NCI-H2029 (cell line): ENCODE data around the gene PDE10A.
"Not testable (repeated sequence)": the region's sequence is repeated elsewhere in the genome, so short reads cannot be mapped to it uniquely, and the experiment has no call there.

Source experiments
- DNase-seq: peaks from one replicate; lab custom pipeline; 2025; lab: John Stamatoyannopoulos, UW

PDE10A gene

GRCh38 chr6:165624871-165625639 is 38.0 kb downstream of the PDE10A start:
- no peak for DNase-seq

DNA sequence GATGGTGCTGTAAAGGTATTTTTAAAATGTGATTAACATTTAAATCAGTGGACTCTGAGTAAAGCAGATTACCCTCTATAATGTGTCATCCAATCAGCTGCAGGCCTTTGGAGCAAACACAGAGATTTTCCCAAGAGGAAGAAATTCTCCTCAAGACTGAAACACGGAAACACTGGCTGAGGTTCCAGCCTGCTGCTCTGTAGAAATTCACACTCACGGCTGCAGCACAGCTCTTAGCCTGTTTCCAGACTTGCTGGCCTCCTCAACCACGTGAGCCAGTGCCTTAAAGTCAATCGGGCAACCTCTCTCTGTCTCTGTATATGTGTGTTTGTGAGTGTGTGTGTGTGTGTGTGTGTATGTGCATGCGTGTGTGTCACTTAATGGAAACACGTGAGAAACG is 41.1 kb downstream of the PDE10A start:
- no peak for DNase-seq

DNA sequence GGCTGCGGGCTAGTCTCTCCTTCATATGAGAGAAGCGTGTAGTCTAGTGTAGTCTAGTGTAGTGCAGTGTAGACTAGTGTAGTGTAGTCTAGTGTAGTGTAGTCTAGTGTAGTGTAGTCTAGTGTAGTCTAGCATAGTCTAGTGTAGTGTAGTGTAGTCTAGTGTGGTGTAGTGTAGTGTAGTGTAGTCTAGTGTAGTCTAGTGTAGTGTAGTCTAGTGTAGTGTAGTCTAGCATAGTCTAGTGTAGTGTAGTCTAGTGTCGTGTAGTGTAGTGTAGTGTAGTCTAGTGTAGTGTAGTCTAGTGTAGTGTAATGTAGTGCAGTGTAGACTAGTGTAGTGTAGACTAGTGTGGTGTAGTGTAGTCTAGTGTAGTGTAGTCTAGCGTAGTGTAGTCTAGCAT is 44.1 kb downstream of the PDE10A start:
- DNase-seq: not testable (repeated sequence)

DNA sequence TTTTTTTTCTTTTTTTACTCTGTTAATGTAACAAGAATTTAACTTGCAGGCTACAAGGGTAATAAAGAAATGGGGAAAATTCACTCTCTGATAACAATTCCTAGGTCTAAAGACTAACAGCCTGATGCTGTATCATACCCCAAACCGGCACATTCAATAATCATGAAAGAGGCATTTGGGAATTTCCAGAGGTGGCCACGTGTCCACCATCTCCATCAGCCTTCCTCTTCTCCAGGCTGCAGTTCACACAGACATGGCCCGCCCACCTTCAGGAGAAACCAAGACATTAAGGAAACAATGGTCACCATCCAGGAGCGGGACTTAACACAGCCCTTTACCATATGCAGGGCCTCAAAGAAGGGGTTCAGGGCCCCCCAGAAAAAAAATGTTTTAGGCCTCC is 44.8 kb downstream of the PDE10A start:
- DNase-seq: no peak

DNA sequence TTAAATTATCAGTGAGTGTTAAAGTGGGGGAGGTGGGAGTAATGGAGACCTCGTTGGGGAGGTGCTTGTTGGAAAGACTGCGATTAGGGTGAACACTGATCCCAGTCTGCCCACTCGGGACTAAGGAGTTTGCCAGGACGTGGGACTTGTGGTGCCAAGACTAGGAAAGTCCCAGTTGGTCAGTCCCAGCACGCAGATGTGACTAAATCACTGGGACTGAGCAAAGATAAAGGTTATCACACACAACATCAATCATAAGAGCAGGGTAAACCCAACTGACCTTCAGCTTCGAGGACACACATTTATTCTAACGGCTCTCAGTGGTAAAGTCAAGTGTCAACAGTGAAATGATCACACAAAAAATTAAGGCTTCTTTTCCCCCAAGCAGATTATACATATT is 45.5 kb downstream of the PDE10A start:
- no peak for DNase-seq

- no peak for DNase-seq
Observed at GRCh38 chr6:165616116-165616515, 46.9 kb downstream of the PDE10A start.

DNA sequence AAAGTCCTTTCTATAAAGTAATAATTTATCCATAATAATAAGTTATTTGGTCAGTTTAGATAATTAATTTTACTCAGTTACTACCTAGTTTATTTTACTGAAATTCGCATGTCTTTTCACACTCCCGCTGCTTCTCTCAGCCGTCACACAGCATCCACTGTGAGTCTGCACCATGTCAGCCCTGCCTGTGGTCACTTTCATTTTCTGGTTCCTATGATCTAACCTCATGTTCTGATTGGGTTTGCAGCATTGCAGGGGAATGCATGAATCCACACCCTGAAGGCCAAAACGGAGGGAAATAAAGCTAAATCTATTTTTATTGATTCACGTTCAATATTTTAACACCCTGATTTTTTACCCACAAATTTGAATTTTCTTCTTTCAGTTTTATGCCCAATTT is 47.4 kb downstream of the PDE10A start:
- DNase-seq: no peak

DNA sequence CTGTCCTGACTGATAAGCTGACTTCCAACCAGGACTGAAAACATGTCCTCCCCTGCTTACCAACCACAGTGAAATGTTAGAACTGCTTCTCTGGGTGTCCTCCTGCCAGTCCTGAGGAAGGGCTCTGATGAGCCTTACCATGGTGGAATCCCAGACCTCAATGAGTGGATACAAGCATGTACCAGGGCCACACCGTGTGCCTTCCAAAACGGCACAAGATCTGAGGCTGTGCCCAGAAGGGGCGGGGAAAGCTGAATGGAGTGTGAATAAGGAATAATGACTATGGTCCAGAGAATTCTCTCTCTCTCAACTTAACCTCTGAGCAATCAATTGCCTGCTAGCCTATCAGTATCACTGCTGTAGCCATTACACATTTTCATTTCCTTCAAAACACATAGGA is 51.7 kb downstream of the PDE10A start:
- DNase-seq: no peak

DNA sequence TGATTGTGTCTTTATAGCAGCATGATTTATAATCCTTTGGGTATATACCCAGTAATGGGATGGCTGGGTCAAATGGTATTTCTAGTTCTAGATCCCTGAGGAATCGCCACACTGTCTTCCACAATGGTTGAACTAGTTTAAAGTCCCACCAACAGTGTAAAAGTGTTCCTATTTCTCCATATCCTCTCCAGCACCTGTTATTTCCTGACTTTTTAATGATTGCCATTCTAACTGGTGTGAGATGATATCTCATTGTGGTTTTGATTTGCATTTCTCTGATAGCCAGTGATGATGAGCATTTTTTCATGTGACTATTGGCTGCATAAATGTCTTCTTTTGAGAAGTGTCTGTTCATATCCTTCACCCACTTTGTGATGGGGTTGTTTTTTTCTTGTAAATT is 54.5 kb downstream of the PDE10A start:
- DNase-seq: not testable (repeated sequence)

- no peak for DNase-seq
Observed at GRCh38 chr6:165606740-165607008, 56.4 kb downstream of the PDE10A start.

- DNase-seq: no peak
Observed at GRCh38 chr6:165605901-165606739, 56.9 kb downstream of the PDE10A start.

GRCh38 chr6:165605182-165605875 is 57.7 kb downstream of the PDE10A start:
- no peak for DNase-seq

- DNase-seq: no peak
Observed at GRCh38 chr6:165602291-165602690, 60.8 kb downstream of the PDE10A start.

DNA sequence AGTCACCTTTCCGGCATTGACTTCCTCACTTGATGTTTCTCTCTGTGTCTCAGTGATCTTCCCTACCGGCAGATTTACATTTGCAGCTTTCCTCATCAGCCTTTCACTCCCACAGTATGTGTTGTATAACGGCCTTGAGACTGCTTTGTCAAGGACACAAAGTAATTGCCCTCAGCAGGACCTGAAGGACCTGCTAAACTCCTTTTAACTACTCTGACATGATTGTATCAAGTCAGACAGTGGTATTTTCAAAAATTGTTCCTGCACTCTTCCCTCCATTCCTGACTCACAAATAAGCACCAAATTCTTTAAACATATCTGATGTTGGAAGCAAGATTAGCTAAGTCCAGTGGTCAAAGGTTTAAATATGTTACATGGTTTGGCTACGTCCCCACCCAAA is 62.4 kb downstream of the PDE10A start:
- DNase-seq: no peak

DNA sequence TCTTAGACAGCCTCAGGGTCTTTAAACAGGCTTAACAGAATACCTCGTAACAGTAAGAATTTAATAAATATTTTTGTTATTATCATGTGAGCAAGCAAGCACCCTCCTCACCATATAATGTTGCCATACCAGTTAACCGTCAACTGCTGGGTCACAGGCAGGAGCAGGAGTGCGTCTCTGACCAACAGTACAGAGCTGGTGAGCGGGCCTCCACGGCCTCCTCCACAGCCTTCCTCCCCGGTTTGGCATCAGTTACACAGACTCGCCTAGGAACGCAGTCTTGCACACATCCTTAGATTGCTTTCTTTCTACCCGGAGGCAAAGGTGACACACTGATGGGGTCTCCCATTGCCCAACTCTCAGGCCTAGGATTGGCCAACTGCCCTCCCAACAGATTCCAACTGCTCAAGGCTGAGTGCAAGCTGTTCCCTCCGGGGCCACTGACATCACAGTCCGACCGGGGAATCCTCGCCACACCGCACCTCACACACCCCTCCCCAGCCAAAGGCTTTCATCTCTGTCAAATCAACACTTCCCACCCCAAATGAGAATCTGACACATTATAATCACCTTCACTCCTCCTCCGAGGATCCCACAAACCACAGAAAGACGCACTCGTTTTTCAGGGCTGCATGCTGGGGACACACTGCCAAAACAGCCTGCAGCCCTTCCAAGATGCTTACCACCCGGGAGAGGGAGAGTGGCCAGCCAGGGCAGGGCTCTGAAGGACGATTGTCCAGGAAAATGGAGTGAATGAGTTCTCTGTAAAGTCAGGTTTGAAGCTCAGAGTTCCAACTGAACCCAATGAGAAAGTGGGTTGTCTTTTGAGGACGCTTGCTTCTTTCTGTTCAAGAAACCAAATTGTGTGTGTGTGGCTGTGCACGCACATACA is 63.2 kb downstream of the PDE10A start:
- DNase-seq: no peak

DNA sequence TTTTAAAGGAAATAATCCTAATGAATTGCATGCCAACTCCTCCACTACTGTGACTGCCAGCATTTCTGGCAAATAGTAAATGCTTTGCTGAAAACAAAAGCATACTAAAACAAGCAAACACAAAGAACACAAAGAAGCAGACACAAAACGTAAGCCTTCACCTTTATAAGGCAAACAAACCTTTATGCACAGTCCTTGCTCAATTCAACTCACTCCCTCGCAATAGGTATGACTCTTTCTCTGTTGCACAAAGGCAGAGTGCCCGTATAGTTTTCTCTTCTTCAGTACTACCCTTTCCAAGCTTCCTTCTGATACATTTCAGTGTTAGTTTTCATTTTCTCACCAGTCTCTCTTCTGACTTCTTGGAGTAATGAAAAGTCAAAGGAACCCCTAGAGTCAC is 63.9 kb downstream of the PDE10A start:
- DNase-seq: peak; percentile 3

DNA sequence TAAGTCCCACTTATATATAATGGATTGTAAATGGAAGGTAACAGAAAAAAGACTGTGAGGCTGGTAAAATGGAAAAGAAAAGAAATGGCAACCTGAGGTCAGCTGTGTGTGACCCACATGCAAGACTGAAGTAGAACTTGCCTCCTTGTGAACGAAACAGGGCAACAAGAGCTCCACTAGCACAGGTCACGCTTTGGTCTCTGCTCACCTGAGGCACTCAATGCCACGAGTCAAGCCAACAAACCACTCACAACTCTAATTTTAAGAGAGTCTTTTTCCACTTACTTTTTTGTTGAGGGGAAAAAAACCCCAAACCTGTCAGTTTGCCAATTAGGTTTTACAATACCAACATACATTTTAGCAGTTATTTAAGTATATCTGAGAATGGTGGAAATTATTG is 65.2 kb downstream of the PDE10A start:
- DNase-seq: no peak

- no peak for DNase-seq
Observed at GRCh38 chr6:165594584-165595333, 68.3 kb downstream of the PDE10A start.

DNA sequence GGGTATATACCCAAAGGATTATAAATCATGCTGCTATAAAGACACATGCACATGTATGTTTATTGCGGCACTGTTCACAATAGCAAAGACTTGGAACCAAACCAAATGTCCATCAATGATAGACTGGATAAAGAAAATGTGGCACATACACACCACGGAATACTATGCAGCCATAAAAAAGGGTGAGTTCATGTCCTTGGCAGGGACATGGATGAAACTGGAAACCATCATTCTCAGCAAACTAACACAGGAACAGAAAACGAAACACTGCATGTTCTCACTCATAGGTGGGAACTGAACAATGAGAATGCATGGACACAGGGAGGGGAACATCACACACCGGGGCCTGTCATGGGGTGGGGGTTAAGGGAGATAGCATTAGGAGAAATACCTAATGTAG is 70.1 kb downstream of the PDE10A start:
- not testable (repeated sequence) for DNase-seq

GRCh38 chr6:165588515-165588914 is 74.5 kb downstream of the PDE10A start:
- DNase-seq: no peak

DNA sequence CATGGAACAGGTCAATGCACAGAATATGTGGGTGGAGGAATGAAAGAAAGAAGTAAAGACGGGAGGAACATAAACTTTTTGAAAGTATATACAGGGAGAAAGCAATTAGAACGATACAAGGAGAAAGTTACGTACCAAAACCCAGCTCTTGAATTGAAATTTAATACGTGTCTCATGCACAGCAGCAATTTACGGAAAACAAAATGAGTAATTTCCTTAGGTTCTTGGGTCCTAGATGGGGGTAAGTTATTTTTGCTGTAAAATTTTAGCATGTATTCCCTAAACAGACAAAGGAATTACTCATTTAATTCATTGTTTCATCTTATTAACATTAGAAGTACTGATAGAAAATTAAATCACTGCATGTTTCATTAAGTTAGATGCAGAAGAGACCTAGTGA is 75.8 kb downstream of the PDE10A start:
- no peak for DNase-seq
